ENCODE results near the gene ZEB2. TPM values are rescaled to one million over a fixed set of nuclear protein-coding genes. Genes with fewer than 3 reads are reported as not detected.

The ZEB2 gene
- total and polyA plus RNA-seq, 2 of the 8 experiments (the other 6 are each of a cell fraction or from before 2014, with no cell fraction given) = 0.38 TPM; not detected in 1

DNA sequence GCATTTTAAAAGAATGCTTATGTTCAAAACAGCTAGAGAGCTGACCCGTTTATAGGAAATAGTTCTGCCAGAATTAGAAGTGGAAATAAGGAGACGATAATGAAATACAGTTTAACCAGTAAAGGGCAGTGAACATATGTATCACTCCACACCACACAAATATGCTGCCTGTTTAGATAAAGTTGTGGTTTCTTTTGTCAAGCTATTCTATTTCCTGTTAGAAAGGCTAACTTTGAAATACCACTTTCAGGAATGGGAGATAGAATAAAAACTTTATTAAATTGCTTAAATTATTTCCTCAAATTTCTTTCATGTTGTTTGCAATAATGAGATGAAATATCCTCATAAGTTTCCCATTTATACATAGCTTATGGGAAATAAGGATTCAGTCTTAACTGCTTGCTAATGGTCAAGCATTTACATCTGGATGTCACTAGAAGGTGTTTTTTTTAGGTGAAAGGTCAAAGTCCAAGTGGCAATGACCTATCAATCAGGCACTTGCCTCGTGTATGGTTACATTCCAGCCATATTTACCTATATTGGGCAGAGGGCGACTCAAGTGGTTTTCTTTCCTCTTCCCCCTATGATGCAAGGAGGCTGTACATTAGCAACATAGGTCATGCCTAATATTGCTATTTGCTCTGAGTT is 148.9 kb downstream of the ZEB2 start:
- WGBS, 2 experiments (ENCODE audit: extremely low coverage in 1 of 2, insufficient coverage in 1 of 2, insufficient read length in 1 of 2, insufficient replicate concordance in 2 of 2, low coverage in 1 of 2, low lambda C conversion rate in 2 of 2, missing lambda C conversion rate in 1 of 2) = 90% methylated on average over 4 of the region's 4 CpGs; no CpG with 5 or more reads in 1 of the 2 experiments
- FAIRE-seq = no peak
- TF ChIP-seq, protein P1, sequence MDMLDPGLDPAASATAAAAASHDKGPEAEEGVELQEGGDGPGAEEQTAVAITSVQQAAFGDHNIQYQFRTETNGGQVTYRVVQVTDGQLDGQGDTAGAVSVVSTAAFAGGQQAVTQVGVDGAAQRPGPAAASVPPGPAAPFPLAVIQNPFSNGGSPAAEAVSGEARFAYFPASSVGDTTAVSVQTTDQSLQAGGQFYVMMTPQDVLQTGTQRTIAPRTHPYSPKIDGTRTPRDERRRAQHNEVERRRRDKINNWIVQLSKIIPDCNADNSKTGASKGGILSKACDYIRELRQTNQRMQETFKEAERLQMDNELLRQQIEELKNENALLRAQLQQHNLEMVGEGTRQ (IDR thresholded peaks at IDR 0.05; ENCODE audit: low read length) = no peak
- TF ChIP-seq, protein P2, sequence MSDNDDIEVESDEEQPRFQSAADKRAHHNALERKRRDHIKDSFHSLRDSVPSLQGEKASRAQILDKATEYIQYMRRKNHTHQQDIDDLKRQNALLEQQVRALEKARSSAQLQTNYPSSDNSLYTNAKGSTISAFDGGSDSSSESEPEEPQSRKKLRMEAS (IDR thresholded peaks at IDR 0.05) = no peak
- TF ChIP-seq POLR2A (IDR thresholded peaks at IDR 0.05; ENCODE audit: control extremely low read depth in 1 of 2, low read depth in 2 of 2, low read length in 2 of 2) (no peak), PHF8 (conservative IDR thresholded peaks at IDR 0.05; ENCODE audit: low read depth, low read length) (no peak), TEAD4 (IDR thresholded peaks at IDR 0.05; ENCODE audit: low read depth, low read length) (no peak), SP4 (IDR thresholded peaks at IDR 0.05; ENCODE audit: low read length) (no peak), MAFK (IDR thresholded peaks at IDR 0.05; ENCODE audit: low read depth, low read length) (no peak), RXRA (IDR thresholded peaks at IDR 0.05; ENCODE audit: insufficient read depth, low read depth, low read length) (no peak)
- TF ChIP-seq, protein P3, sequence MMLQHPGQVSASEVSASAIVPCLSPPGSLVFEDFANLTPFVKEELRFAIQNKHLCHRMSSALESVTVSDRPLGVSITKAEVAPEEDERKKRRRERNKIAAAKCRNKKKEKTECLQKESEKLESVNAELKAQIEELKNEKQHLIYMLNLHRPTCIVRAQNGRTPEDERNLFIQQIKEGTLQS (IDR thresholded peaks at IDR 0.05; ENCODE audit: insufficient read depth, low read depth, low read length) = no peak
- TF ChIP-seq, protein P4, sequence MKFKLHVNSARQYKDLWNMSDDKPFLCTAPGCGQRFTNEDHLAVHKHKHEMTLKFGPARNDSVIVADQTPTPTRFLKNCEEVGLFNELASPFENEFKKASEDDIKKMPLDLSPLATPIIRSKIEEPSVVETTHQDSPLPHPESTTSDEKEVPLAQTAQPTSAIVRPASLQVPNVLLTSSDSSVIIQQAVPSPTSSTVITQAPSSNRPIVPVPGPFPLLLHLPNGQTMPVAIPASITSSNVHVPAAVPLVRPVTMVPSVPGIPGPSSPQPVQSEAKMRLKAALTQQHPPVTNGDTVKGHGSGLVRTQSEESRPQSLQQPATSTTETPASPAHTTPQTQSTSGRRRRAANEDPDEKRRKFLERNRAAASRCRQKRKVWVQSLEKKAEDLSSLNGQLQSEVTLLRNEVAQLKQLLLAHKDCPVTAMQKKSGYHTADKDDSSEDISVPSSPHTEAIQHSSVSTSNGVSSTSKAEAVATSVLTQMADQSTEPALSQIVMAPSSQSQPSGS (IDR thresholded peaks at IDR 0.05; ENCODE audit: low read length) = no peak

More for the DNA sequence above, 148.9 kb downstream of the ZEB2 start:
- H3K79me1 ChIP-seq (ENCODE audit: low read depth, low read length) = no peaks in the 10 kb centered on the region
- H2AK5ac ChIP-seq (ENCODE audit: low read depth, low read length) = no peak overlapping the region
- no peaks in the 10 kb centered on the region for H4K20me1 ChIP-seq (replicated peaks in 1 of 2; ENCODE audit: control insufficient read depth in 1 of 2, insufficient read depth in 2 of 2, low read length in 2 of 2)
- H3K4me1 ChIP-seq (replicated peaks in 1 of 4; ENCODE audit: control insufficient read depth in 3 of 4, insufficient read depth in 4 of 4, low read length in 3 of 4) = no peaks in the 10 kb centered on the region
- no peak overlapping the region for H3K27ac ChIP-seq (ENCODE audit: low read depth, low read length)
- no peaks in the 10 kb centered on the region for H3K27me3 ChIP-seq (replicated peaks in 1 of 4; ENCODE audit: control insufficient read depth in 3 of 4, extremely low read depth in 1 of 4, insufficient read depth in 3 of 4, low read length in 3 of 4)
- no peaks in the 10 kb centered on the region; a peak in 2 of 8 replicates for H3K36me3 ChIP-seq (ENCODE audit: control insufficient read depth in 2 of 4, insufficient read depth in 4 of 4, low read length in 3 of 4)
- no peak overlapping the region for H2AFZ ChIP-seq (ENCODE audit: low read length)
- H3K56ac ChIP-seq (replicated peaks; ENCODE audit: insufficient read length, low read depth, low read length) = no peak overlapping the region
- H4K5ac ChIP-seq (ENCODE audit: insufficient read length, low read depth, low read length) = no peak overlapping the region
- H3K9me3 ChIP-seq (ENCODE audit: insufficient read depth in 2 of 2, low read depth in 1 of 2, low read length in 1 of 2) = no peaks in the 10 kb centered on the region
- H2BK15ac ChIP-seq (ENCODE audit: low read length) = no peak overlapping the region
- no peak overlapping the region for H4K91ac ChIP-seq (replicated peaks; ENCODE audit: insufficient read length, low read length)
- no peaks in the 10 kb centered on the region for H3K79me2 ChIP-seq (ENCODE audit: control insufficient read depth in 1 of 2, insufficient read depth in 2 of 2, low read length in 2 of 2)
- H3K9ac ChIP-seq (replicated peaks in 1 of 4; ENCODE audit: extremely low read depth in 1 of 4, low read depth in 3 of 4, low read length in 3 of 4) = no peak overlapping the region
- no peak overlapping the region for H3K18ac ChIP-seq (ENCODE audit: extremely low read depth, low read length)
- H3K14ac ChIP-seq (ENCODE audit: insufficient read length) = no peak overlapping the region
- ChIA-PET POLR2A (ENCODE audit: partially characterized antibody) (no interaction called here), CTCF (ENCODE audit: partially characterized antibody) (interaction anchor here (0.5 to 1.5 kb wide), 5 partner anchors 10 to 210 kb away, joined by 3 to 7 read pairs (median 3); no protein-coding TSS in a partner anchor)
- DNase-seq (ENCODE audit: low read depth in 1 of 2, low spot score in 2 of 2) = no peak
- no peak overlapping the region for H4K8ac ChIP-seq (ENCODE audit: extremely low read depth, insufficient read depth, low read length)
- H2BK20ac ChIP-seq (ENCODE audit: low read length) = no peak overlapping the region
- H3K23ac ChIP-seq (ENCODE audit: insufficient read length) = no peak overlapping the region
- H3K4ac ChIP-seq (replicated peaks; ENCODE audit: insufficient read length, low read depth, low read length) = no peak overlapping the region
- H3K23me2 ChIP-seq (ENCODE audit: low read depth, low read length) = no peaks in the 10 kb centered on the region
- H2BK120ac ChIP-seq (replicated peaks; ENCODE audit: low read depth, low read length) = no peak overlapping the region
- H2BK12ac ChIP-seq (ENCODE audit: low read depth, low read length) = no peak overlapping the region
- no peak overlapping the region for H3K4me2 ChIP-seq (ENCODE audit: insufficient read depth in 1 of 2, low read depth in 2 of 2, low read length in 2 of 2)
- no peak overlapping the region for H2BK5ac ChIP-seq (ENCODE audit: low read depth, low read length)
- H3K4me3 ChIP-seq (ENCODE audit: extremely low read depth in 1 of 4, insufficient read depth in 2 of 4, low read depth in 3 of 4, low read length in 4 of 4) = no peak overlapping the region
